B cell (primary cell): ENCODE data around the gene SHD. TPM values are rescaled to one million over a fixed set of nuclear protein-coding genes. Genes with fewer than 3 reads are reported as not detected.
"Not testable (repeated sequence)": the region's sequence is repeated elsewhere in the genome, so short reads cannot be mapped to it uniquely, and the experiment has no call there.

Experiments used
- ATAC-seq: fragments of 200-7000 bp; cut with Tn5 transposase; one replicate; pipeline ENCODE4 v1.10.0; 2021; ENCODE audit warnings: low read depth, mild to moderate bottlenecking, moderate number of reproducible peaks, moderate library complexity
- CTCF ChIA-PET: fragments of 350-600 bp; sonication (Branson Sonifier 250); formaldehyde crosslinking; loops from one replicate; lab custom pipeline; 2021; ENCODE audit warnings: antibody characterized with exemption, inconsistent platforms; lab: Charles Lee
- POLR2A ChIA-PET: fragments of 350-600 bp; sonication (Branson Sonifier 250); formaldehyde crosslinking; loops from one replicate; lab custom pipeline; 2021; ENCODE audit warnings: antibody characterized with exemption; lab: Charles Lee
- DNase-seq: peaks from one replicate; pipeline ENCODE4 v3.0.0; 2013
- H2AFZ ChIP-seq: 2 replicates; pipeline ENCODE4 v1.6.1; 2012; ENCODE audit warnings: mild to moderate bottlenecking, low read depth, low read length; ENCODE audit not compliant: insufficient read depth, poor library complexity, severe bottlenecking
- H3K27ac ChIP-seq, 2 donors: 1 replicate in 1 of 2; 2 replicates in 1 of 2; pipeline ENCODE4 v1.5.1; 2012 to 2013; ENCODE audit warnings: low read length in 2 of 2, mild to moderate bottlenecking in 2 of 2, moderate library complexity in 1 of 2
- H3K27me3 ChIP-seq, 4 experiments: fragments of 200-600 bp in 1 of 4; sonication (generic) in 1 of 4; replicated peaks in 1 of 4; 1 replicate in 2 of 4; 2 replicates in 2 of 4; pipeline versions ENCODE4 v1.6.1 to v1.7.0; 2013 to 2016; ENCODE audit warnings: low read length in 3 of 4, mild to moderate bottlenecking in 2 of 4, mixed read lengths in 1 of 4, moderate library complexity in 1 of 4; ENCODE audit not compliant: insufficient read depth in 4 of 4, control insufficient read depth in 3 of 4; ENCODE audit errors: control extremely low read depth in 1 of 4
- H3K36me3 ChIP-seq, 2 experiments: replicated peaks in 1 of 2; 1 replicate in 1 of 2; 2 replicates in 1 of 2; pipeline versions ENCODE4 v1.6.1 to v1.7.1; 2013; ENCODE audit warnings: low read length in 1 of 2; ENCODE audit not compliant: insufficient read depth in 2 of 2, control insufficient read depth in 1 of 2; ENCODE audit errors: control extremely low read depth in 1 of 2, extremely low read depth in 1 of 2
- H3K4me1 ChIP-seq, 2 donors: fragments of 200-600 bp in 1 of 2; sonication (generic) in 1 of 2; 1 replicate in 1 of 2; 2 replicates in 1 of 2; pipeline versions ENCODE4 v1.5.1 to v1.6.1; 2013 to 2017; ENCODE audit warnings: low read length in 2 of 2; ENCODE audit not compliant: control insufficient read depth in 2 of 2, insufficient read depth in 2 of 2
- H3K4me2 ChIP-seq: replicated peaks from 2 replicates; pipeline ENCODE3; 2012; ENCODE audit warnings: mild to moderate bottlenecking, low read depth, low read length; ENCODE audit not compliant: poor library complexity, severe bottlenecking
- H3K4me3 ChIP-seq, 5 experiments: fragments of 200-600 bp in 1 of 5; sonication (generic) in 1 of 5; 1 replicate in 3 of 5; 2 replicates in 2 of 5; pipeline versions ENCODE4 v1.5.1 to v1.7.0; 2011 to 2016; ENCODE audit warnings: low read length in 4 of 5, mild to moderate bottlenecking in 4 of 5, low read depth in 2 of 5, control low read depth in 1 of 5, moderate library complexity in 1 of 5; ENCODE audit not compliant: insufficient read depth in 1 of 5; ENCODE audit errors: control extremely low read depth in 1 of 5, extremely low read depth in 1 of 5
- H3K79me2 ChIP-seq: fragments of 200-600 bp; sonication (generic); one replicate; pipeline ENCODE4 v1.6.0; 2016; ENCODE audit warnings: low read length; ENCODE audit not compliant: control insufficient read depth, insufficient read depth
- H3K9ac ChIP-seq: fragments of 200-600 bp; sonication (generic); 2 replicates; pipeline ENCODE4 v1.6.1; 2017; ENCODE audit warnings: mild to moderate bottlenecking, low read length, moderate library complexity
- H3K9me3 ChIP-seq, 3 donors: one replicate each; pipeline versions ENCODE4 v1.6.1 to v1.7.1; 2013; ENCODE audit warnings: low read length in 2 of 3; ENCODE audit not compliant: control insufficient read depth in 2 of 3, insufficient read depth in 1 of 3; ENCODE audit errors: control extremely low read depth in 1 of 3
- H4K20me1 ChIP-seq: 2 replicates; pipeline ENCODE4 v1.6.0; 2012; ENCODE audit warnings: mild to moderate bottlenecking, low read length; ENCODE audit not compliant: insufficient read depth, control insufficient read depth, poor library complexity, severe bottlenecking
- H3K27ac Mint-ChIP-seq: one replicate; pipeline ENCODE4 v1.8.0; 2021; ENCODE audit warnings: mixed read lengths
- H3K27me3 Mint-ChIP-seq: one replicate; pipeline ENCODE4 v1.8.0; 2021; ENCODE audit warnings: mixed read lengths
- H3K4me1 Mint-ChIP-seq: one replicate; pipeline ENCODE4 v1.8.0; 2021; ENCODE audit warnings: mixed read lengths
- H3K4me3 Mint-ChIP-seq: one replicate; pipeline ENCODE4 v1.8.0; 2021; ENCODE audit warnings: mixed read lengths
- H3K9me3 Mint-ChIP-seq: one replicate; pipeline ENCODE4 v1.8.0; 2022; ENCODE audit warnings: mixed read lengths; ENCODE audit not compliant: insufficient read depth
- EZH2 ChIP-seq: IDR thresholded peaks from 2 replicates; pipeline ENCODE4 v1.6.1; 2012; ENCODE audit warnings: borderline replicate concordance, low read depth, mild to moderate bottlenecking, moderate library complexity, low read length; ENCODE audit not compliant: insufficient read depth, poor library complexity, severe bottlenecking
- WGBS: methylation state at CpG from one replicate; pipeline ENCODE4 v1.1.5; 2013; ENCODE audit warnings: missing lambda C conversion rate; ENCODE audit not compliant: insufficient coverage; 5-methylcytosine and 5-hydroxymethylcytosine counted together
- intact Hi-C: fragments of 100-400 bp; cut with micrococcal nuclease; formaldehyde crosslinking; loops from one replicate; pipeline ENCODE4 v1.10.0; 2022
- polyA plus RNA-seq: library from polyadenylated mRNA; depleted of rRNA; stranded (reverse); fragments of >200 nt; gene quantifications from 2 replicates; pipeline ENCODE4 v1.2.3, GENCODE V29; 2012
- total RNA-seq, 2 donors: library from RNA; stranded (reverse); fragments of 120-200 nt in 1 of 2; gene quantifications; 1 replicate in 1 of 2; 2 replicates in 1 of 2; pipeline versions ENCODE4 v1.2.3 to v1.2.4, GENCODE V29; 2013 to 2022
- TF ChIP-seq, protein P1 (sequence below): fragments of 200-600 bp; IDR thresholded peaks from one replicate; pipeline ENCODE4 v1.8.0; 2022; ENCODE audit warnings: antibody characterized with exemption, mild to moderate bottlenecking

SHD gene
- total and polyA plus RNA-seq, 2 donors (not counting 1 experiment from before 2014, with no cell fraction given), result 0.17 TPM; not detected in 1

DNA sequence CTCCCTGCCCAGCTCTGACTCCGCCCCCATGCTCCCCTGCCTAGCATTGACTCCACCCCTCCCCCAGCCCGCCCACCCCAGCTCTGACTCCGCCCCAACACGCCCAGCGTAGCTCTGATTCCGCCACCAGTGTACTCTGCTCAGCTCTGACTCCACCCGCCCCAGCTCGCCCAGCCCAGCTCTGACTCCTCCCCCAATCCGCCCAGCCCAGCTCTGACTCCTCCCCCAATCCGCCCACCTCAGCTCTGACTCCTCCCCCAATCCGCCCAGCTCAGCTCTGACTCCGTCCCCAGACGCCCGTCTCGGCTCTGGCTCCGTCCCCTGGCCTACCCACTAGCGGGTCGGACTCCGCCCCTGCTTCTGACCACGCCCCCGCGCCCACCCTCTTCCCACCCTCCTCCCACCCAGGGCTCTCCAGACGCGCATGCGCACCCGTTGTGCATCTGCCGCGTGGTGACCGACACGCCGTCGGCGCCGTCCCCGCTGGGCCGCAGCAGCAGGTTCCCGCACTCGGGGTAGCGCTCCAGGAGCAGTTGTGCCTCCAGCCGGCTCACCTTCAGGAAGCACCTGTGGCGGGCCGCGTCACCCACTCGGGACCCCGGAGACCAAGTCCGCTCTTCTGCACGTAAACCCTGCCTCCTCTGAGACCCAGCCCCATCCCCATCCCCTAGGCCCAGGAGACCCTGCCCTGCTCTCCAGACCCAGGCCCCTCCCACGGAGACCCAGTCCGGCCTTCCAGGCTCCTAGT is 49.4 kb downstream of the SHD start:
- Histone ChIP-seq H2AFZ (peak overlapping the region; percentile 66), H4K20me1 (no peaks in the 10 kb centered on the region), H3K79me2 (no peaks in the 10 kb centered on the region), H3K4me3 (peak overlapping the region in 4 of 5 experiments; percentile 37 to 54 (median 46)), H3K4me2 (peak overlapping the region; percentile 74), H3K9ac (peak overlapping the region; percentile 44), H3K27me3 (peaks cover 0 to 11% (median 0%) of the 10 kb centered on the region in 4 experiments), H3K27ac (peak overlapping the region in 1 of 2 donors; percentile 36), H3K36me3 (no peaks in the 10 kb centered on the region), H3K4me1 (peaks cover 18 to 31% of the 10 kb centered on the region in 2 donors), H3K9me3 (peaks cover 0 to 27% (median 0%) of the 10 kb centered on the region in 3 donors)
- POLR2A ChIA-PET, result interaction anchor here (0.6 to 1.0 kb wide), 2 partner anchors 14 to 1939 kb away, joined by 3 to 4 read pairs; partner anchors contain the start of gene MPND
- Mint-ChIP-seq H3K4me1 (peaks cover 28% of the 10 kb centered on the region), H3K9me3 (no peaks in the 10 kb centered on the region), H3K27me3 (no peaks in the 10 kb centered on the region), H3K4me3 (peak overlapping the region; percentile 79), H3K27ac (peak overlapping the region; percentile 85)
- DNase-seq (peak; percentile 93), ATAC-seq (peak; percentile 86)
- TF ChIP-seq, protein P1, sequence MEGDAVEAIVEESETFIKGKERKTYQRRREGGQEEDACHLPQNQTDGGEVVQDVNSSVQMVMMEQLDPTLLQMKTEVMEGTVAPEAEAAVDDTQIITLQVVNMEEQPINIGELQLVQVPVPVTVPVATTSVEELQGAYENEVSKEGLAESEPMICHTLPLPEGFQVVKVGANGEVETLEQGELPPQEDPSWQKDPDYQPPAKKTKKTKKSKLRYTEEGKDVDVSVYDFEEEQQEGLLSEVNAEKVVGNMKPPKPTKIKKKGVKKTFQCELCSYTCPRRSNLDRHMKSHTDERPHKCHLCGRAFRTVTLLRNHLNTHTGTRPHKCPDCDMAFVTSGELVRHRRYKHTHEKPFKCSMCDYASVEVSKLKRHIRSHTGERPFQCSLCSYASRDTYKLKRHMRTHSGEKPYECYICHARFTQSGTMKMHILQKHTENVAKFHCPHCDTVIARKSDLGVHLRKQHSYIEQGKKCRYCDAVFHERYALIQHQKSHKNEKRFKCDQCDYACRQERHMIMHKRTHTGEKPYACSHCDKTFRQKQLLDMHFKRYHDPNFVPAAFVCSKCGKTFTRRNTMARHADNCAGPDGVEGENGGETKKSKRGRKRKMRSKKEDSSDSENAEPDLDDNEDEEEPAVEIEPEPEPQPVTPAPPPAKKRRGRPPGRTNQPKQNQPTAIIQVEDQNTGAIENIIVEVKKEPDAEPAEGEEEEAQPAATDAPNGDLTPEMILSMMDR, result no peak
- no peak for TF ChIP-seq EZH2
- intact Hi-C loops, result loop anchor here (1.0 to 5.0 kb wide), 3 partner anchors 14 to 144 kb away; partner anchors contain the start of genes HDGFL2 and SH3GL1
- WGBS, result 1% methylated on average over 44 of the region's 49 CpGs
- CTCF ChIA-PET, result interaction anchor here (0.8 kb wide), 1 partner anchor 15 kb away, joined by 3 read pairs; the partner anchor contains the start of gene MPND

DNA sequence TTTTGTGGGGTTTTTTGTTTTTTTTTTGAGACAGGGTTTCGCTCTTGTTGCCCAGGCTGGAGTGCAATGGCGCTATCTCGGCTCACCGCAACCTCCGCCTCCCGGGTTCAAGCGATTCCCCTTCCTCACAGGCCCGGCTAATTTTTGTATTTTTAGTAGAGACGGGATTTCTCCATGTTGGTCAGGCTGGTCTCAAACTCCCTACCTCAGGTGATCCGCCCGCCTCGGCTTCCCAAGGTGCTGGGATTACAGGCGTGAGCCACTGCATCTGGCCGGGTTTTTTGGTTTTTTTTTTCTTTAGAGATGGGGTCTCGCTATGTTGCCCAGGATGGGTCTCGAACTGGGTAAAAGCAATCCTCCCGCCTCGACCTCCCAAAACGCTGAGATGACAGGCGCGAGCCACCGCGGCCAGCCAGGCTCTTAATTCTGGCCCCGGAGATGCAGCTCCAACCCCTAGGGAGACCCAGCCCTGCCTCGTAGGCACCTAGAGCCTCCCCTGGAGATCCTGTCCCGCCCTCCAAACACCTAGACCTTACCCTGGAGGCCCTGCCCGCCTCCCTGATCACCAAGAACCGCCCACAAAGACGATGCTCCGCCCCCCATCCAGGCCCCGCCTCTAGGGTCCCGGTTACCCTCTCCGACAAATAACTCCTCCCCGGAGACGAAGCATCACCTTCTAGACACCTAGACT is 50.1 kb downstream of the SHD start:
- ATAC-seq, H3K36me3 ChIP-seq, CTCF ChIA-PET, H3K27me3 Mint-ChIP-seq, H3K79me2 ChIP-seq, H4K20me1 ChIP-seq, H3K9me3 Mint-ChIP-seq, POLR2A ChIA-PET: not testable (repeated sequence)
- Histone ChIP-seq H3K9me3 (peaks cover 0 to 27% (median 0%) of the 10 kb centered on the region in 3 donors), H3K4me2 (peak overlapping the region; percentile 74), H3K4me3 (peak overlapping the region in 4 of 5 experiments; percentile 27 to 54 (median 46)), H3K9ac (peak overlapping the region; percentile 44), H2AFZ (peak overlapping the region; percentile 66), H3K27me3 (peaks cover 0 to 11% (median 0%) of the 10 kb centered on the region in 4 experiments), H3K4me1 (peaks cover 18 to 31% of the 10 kb centered on the region in 2 donors), H3K27ac (peak overlapping the region in 1 of 2 donors; percentile 36)
- 40% methylated on average over 27 of the region's 35 CpGs for whole genome bisulfite sequencing
- Mint-ChIP-seq H3K4me1 (peaks cover 28% of the 10 kb centered on the region), H3K27ac (peak overlapping the region; percentile 85), H3K4me3 (peak overlapping the region; percentile 79)
- peak; percentile 31 for DNase-seq
- intact Hi-C loops, result loop anchor here (1.0 to 5.0 kb wide), 3 partner anchors 13 to 143 kb away; partner anchors contain the start of genes HDGFL2 and SH3GL1
